Skeletal muscle tissue (tissue), 4 donors: ENCODE measurements around the gene KHDC3L. TPM values are rescaled to one million over a fixed set of nuclear protein-coding genes. Genes with fewer than 3 reads are reported as not detected.
A peak's percentile ranks its signal among the peaks of the same experiment; 100 is the strongest.
"Not testable (repeated sequence)": the region's sequence is repeated elsewhere in the genome, so short reads cannot be mapped to it uniquely, and the experiment has no call there.

Experiments
- H3K27ac ChIP-seq: one replicate; pipeline ENCODE4 v1.7.0; 2013; ENCODE audit warnings: mild to moderate bottlenecking, low read depth, low read length, inconsistent platforms
- H3K27me3 ChIP-seq, 3 donors: one replicate each; pipeline ENCODE4 v1.7.0; 2013; ENCODE audit warnings: low read length in 3 of 3; ENCODE audit not compliant: control insufficient read depth in 3 of 3, insufficient read depth in 3 of 3
- H3K36me3 ChIP-seq, 3 donors: one replicate each; pipeline ENCODE4 v1.7.0; 2013; ENCODE audit warnings: low read length in 3 of 3; ENCODE audit not compliant: control insufficient read depth in 3 of 3, insufficient read depth in 3 of 3
- H3K4me1 ChIP-seq, 3 donors: one replicate each; pipeline ENCODE4 v1.7.0; 2013; ENCODE audit warnings: low read length in 3 of 3, mild to moderate bottlenecking in 3 of 3; ENCODE audit not compliant: control insufficient read depth in 3 of 3, insufficient read depth in 3 of 3
- H3K4me3 ChIP-seq, 3 donors: one replicate each; pipeline ENCODE4 v1.7.0; 2013; ENCODE audit warnings: low read length in 3 of 3
- H3K9ac ChIP-seq, 3 donors: one replicate each; pipeline ENCODE4 v1.7.0; 2013; ENCODE audit warnings: low read length in 3 of 3, mild to moderate bottlenecking in 3 of 3, moderate library complexity in 2 of 3, low read depth in 1 of 3
- H3K9me3 ChIP-seq, 3 donors: one replicate each; pipeline ENCODE4 v1.7.0; 2013; ENCODE audit warnings: low read length in 3 of 3; ENCODE audit not compliant: control insufficient read depth in 3 of 3
- total RNA-seq: library from RNA; depleted of rRNA; stranded (reverse); fragments of >200 nt; gene quantifications from one replicate; pipeline ENCODE4 v1.2.3, GENCODE V29; 2014
- donor health status: Osteomylitis.

The KHDC3L gene
- total RNA-seq, 1 donor from 2014 or later = not detected

- no peak overlapping the region for H3K9ac ChIP-seq
- H3K36me3 ChIP-seq = no peaks in the 10 kb centered on the region
- H3K27me3 ChIP-seq = no peaks in the 10 kb centered on the region
- H3K9me3 ChIP-seq = peaks cover 0 to 7% (median 6%) of the 10 kb centered on the region in 3 donors
- H3K4me1 ChIP-seq = no peaks in the 10 kb centered on the region
- H3K27ac ChIP-seq = no peak overlapping the region
- H3K4me3 ChIP-seq = no peak overlapping the region
These were observed 6.2 kb downstream of the KHDC3L start for GRCh38 chr6:73368675-73369074.

- no peak overlapping the region for H3K4me3 ChIP-seq
- peaks cover 0 to 7% (median 6%) of the 10 kb centered on the region in 3 donors for H3K9me3 ChIP-seq
- no peak overlapping the region for H3K9ac ChIP-seq
- no peak overlapping the region for H3K27ac ChIP-seq
- no peaks in the 10 kb centered on the region for H3K27me3 ChIP-seq
- H3K4me1 ChIP-seq = no peaks in the 10 kb centered on the region
- H3K36me3 ChIP-seq = no peaks in the 10 kb centered on the region
These were observed 6.7 kb downstream of the KHDC3L start for GRCh38 chr6:73369157-73369556.

- Histone ChIP-seq H3K9me3 (peaks cover 0 to 7% (median 6%) of the 10 kb centered on the region in 3 donors), H3K27me3 (no peaks in the 10 kb centered on the region), H3K4me1 (no peaks in the 10 kb centered on the region), H3K27ac (no peak within 1 kb of the TSS), H3K36me3 (no peaks in the 10 kb centered on the region), H3K4me3 (no peak within 1 kb of the TSS), H3K9ac (no peak within 1 kb of the TSS)
These were observed 7.1 kb downstream of the KHDC3L start, which contains the start of gene OOEP for GRCh38 chr6:73369563-73369962. TSS of gene OOEP (minus strand) at chr6:73369897. CDS start at chr6:73369792, 105 bp downstream.

DNA sequence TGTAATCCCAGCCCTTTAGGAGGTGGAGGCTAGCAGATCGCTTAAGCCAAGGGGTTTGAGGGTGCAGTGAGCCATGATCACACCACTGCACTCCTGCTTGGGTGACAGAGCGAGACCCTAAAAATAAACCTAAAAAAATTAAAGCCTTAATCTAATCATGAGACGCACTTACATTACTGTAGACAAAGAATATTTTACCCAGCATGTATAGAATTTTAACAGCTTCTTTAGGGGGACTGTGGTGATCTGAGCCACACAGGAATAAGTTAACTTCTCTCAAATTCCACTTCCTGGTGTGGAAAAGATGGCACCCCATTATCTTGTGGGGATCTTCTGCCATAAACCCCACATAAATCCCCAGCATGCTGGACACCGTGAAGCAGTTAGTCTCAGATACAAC is 9.5 kb downstream of the KHDC3L start:
- Histone ChIP-seq H3K27me3 (no peaks in the 10 kb centered on the region), H3K9me3 (peaks cover 0 to 7% (median 6%) of the 10 kb centered on the region in 3 donors), H3K4me1 (no peaks in the 10 kb centered on the region), H3K36me3 (no peaks in the 10 kb centered on the region), H3K4me3 (no peak overlapping the region), H3K9ac (no peak overlapping the region), H3K27ac (no peak overlapping the region)

DNA sequence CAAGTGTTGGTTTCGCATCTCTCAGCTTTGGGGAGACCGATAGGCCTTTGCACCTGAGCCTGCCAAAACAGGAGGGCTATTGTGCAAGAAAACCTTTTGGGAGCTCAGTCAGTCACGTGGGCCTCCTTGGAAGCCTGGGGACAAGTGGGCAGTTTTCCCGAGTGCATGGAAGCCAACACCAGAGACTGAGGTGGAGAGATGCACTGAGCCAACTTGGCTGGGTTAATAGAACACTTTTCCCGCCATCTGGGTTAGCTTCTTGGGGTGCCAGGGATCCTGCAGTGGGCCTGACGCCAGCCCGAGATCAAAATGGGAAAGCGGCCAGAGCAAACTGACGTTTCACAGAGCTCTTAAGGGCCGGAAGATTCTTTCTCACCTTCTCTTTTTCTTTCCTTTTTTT is 10.1 kb downstream of the KHDC3L start:
- Histone ChIP-seq H3K4me3 (no peak overlapping the region), H3K9ac (no peak overlapping the region), H3K27ac (no peak overlapping the region), H3K27me3 (no peaks in the 10 kb centered on the region), H3K36me3 (no peaks in the 10 kb centered on the region), H3K9me3 (peaks cover 0 to 7% (median 6%) of the 10 kb centered on the region in 3 donors), H3K4me1 (no peaks in the 10 kb centered on the region)

- Histone ChIP-seq H3K27ac (no peak overlapping the region), H3K36me3 (no peaks in the 10 kb centered on the region), H3K27me3 (no peaks in the 10 kb centered on the region), H3K9me3 (peaks cover 0 to 7% (median 6%) of the 10 kb centered on the region in 3 donors), H3K4me1 (no peaks in the 10 kb centered on the region), H3K4me3 (no peak overlapping the region), H3K9ac (no peak overlapping the region)
These were observed 12.8 kb downstream of the KHDC3L start for GRCh38 chr6:73375216-73375615.

DNA sequence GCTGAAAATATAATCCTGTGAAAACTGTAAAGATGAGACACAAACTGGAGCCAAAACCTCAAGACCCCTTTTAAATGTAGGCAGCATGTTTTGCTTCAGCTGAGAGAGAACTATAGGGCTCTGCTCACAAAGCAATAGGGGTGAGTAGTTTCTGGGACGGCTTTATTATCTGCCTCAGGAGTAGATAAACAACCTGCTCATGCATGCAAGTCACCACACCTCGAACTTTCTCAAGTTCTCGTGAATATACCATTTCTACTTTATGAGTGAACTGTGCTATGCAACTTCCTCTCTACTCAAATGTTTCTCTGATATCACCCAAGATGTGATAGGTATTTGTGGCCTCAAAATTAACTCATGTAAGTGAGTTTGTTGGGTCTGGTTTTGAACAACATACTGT is 14.8 kb downstream of the KHDC3L start:
- Histone ChIP-seq H3K27ac (no peak overlapping the region), H3K27me3 (no peaks in the 10 kb centered on the region), H3K4me3 (no peak overlapping the region), H3K36me3 (no peaks in the 10 kb centered on the region), H3K9ac (no peak overlapping the region), H3K9me3 (peaks cover 0 to 5% (median 3%) of the 10 kb centered on the region in 3 donors), H3K4me1 (no peaks in the 10 kb centered on the region)

DNA sequence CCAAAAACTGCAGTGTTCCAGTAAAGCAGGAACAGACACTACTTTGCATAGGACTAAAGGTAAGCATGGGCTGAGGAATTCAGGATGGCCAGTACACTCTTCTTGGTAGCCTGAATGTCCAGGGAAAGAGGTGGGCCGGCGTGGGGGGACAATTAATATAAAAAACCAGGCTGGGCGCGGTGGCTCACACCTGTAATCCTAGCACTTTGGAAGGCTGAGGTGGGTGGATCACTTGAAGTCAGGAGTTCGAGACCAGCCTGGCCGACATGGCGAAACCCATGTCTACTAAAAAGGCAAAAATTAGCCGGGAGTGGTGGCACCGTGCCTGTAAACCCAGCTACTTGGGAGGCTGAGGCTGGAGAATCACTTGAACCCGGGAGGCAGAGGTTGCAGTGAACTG is 19.1 kb downstream of the KHDC3L start:
- H3K36me3 ChIP-seq, H3K4me1 ChIP-seq, H3K27me3 ChIP-seq, H3K4me3 ChIP-seq, H3K9ac ChIP-seq, H3K9me3 ChIP-seq, H3K27ac ChIP-seq: not testable (repeated sequence)

GRCh38 chr6:73382462-73383113 is 20.1 kb downstream of the KHDC3L start:
- H3K27ac ChIP-seq = no peak overlapping the region
- H3K27me3 ChIP-seq = no peaks in the 10 kb centered on the region
- H3K4me1 ChIP-seq = no peaks in the 10 kb centered on the region
- no peaks in the 10 kb centered on the region for H3K9me3 ChIP-seq
- no peak overlapping the region for H3K4me3 ChIP-seq
- no peaks in the 10 kb centered on the region for H3K36me3 ChIP-seq
- H3K9ac ChIP-seq = no peak overlapping the region

GRCh38 chr6:73388433-73388799 is 26.0 kb downstream of the KHDC3L start:
- Histone ChIP-seq H3K36me3 (no peaks in the 10 kb centered on the region), H3K4me1 (peaks cover 2 to 8% (median 5%) of the 10 kb centered on the region in 3 donors), H3K4me3 (peak overlapping the region; percentile 69 to 74 (median 73)), H3K9ac (peak overlapping the region in 2 of 3 donors; percentile 68 to 74), H3K27ac (no peak overlapping the region), H3K27me3 (peaks cover 0 to 6% (median 0%) of the 10 kb centered on the region in 3 donors), H3K9me3 (no peaks in the 10 kb centered on the region)
